IMR-90 (cell line): ENCODE results near the gene LIMS1. TPM values are rescaled to one million over a fixed set of nuclear protein-coding genes. Genes with fewer than 3 reads are reported as not detected.

Experiments used
- ATAC-seq: fragments of 200-7000 bp; cut with Tn5 transposase; 2 replicates; pipeline ENCODE4 v1.9.1; 2020; ENCODE audit warnings: low read depth, mild to moderate bottlenecking, moderate library complexity
- BruUV-seq: library from RNA; stranded (reverse); fragments of 400-500 nt; replicated peaks from 2 replicates; lab custom pipeline; 2021; lab: Mats Ljungman, UMichigan
- CTCF ChIA-PET: fragments of 300-600 bp; formaldehyde crosslinking; extraction: SDS; loops from one replicate; lab custom pipeline; 2021; ENCODE audit warnings: antibody characterized with exemption; lab: Yijun Ruan, JAX
- POLR2A ChIA-PET: fragments of 300-600 bp; sonication (Branson Sonifier 250); formaldehyde crosslinking; loops from one replicate; lab custom pipeline; 2022; ENCODE audit warnings: antibody characterized with exemption; ENCODE audit not compliant: unreplicated experiment; lab: Charles Lee
- DNase-seq: peaks from one replicate; pipeline ENCODE4 v3.0.0; 2013
- H2AFZ ChIP-seq: replicated peaks from 2 replicates; pipeline ENCODE3; 2013; ENCODE audit warnings: low read length, mild to moderate bottlenecking; ENCODE audit not compliant: poor library complexity
- H2AK5ac ChIP-seq: 2 replicates; pipeline ENCODE4 v1.6.1; 2013; ENCODE audit warnings: low read depth, low read length, inconsistent platforms
- H2AK9ac ChIP-seq: replicated peaks from 2 replicates; pipeline ENCODE3; 2013; ENCODE audit warnings: mild to moderate bottlenecking, low read depth, low read length, moderate library complexity; ENCODE audit not compliant: poor library complexity
- H2BK120ac ChIP-seq: 2 replicates; pipeline ENCODE4 v1.6.1; 2013; ENCODE audit warnings: low read depth, low read length, inconsistent platforms
- H2BK15ac ChIP-seq: 3 replicates; pipeline ENCODE4 v1.6.1; 2013; ENCODE audit warnings: low read depth, low read length, inconsistent platforms
- H2BK20ac ChIP-seq: 2 replicates; pipeline ENCODE4 v1.6.1; 2013; ENCODE audit warnings: low read depth, mild to moderate bottlenecking, inconsistent platforms, low read length, moderate library complexity
- H2BK5ac ChIP-seq: 2 replicates; pipeline ENCODE4 v1.6.1; 2013; ENCODE audit warnings: mild to moderate bottlenecking, low read depth, low read length, inconsistent platforms; ENCODE audit not compliant: poor library complexity, severe bottlenecking
- H3K14ac ChIP-seq: replicated peaks from 2 replicates; pipeline ENCODE4 v1.6.1; 2013; ENCODE audit warnings: low read depth, low read length, inconsistent platforms
- H3K18ac ChIP-seq: 2 replicates; pipeline ENCODE4 v1.6.1; 2013; ENCODE audit warnings: low read depth, low read length, control low read depth
- H3K23ac ChIP-seq: 2 replicates; pipeline ENCODE4 v1.6.1; 2013; ENCODE audit warnings: low read depth, low read length, inconsistent platforms
- H3K27ac ChIP-seq: 2 replicates; pipeline ENCODE4 v1.5.1; 2013; ENCODE audit warnings: mild to moderate bottlenecking, control low read depth, low read length; ENCODE audit not compliant: insufficient read depth
- H3K27me3 ChIP-seq: 2 replicates; pipeline ENCODE4 v1.6.1; 2013; ENCODE audit warnings: low read length; ENCODE audit not compliant: control insufficient read depth, insufficient read depth
- H3K36me3 ChIP-seq: 2 replicates; pipeline ENCODE4 v1.6.1; 2013; ENCODE audit warnings: low read length, mixed read lengths; ENCODE audit not compliant: control insufficient read depth, insufficient read depth
- H3K4ac ChIP-seq: 2 replicates; pipeline ENCODE4 v1.6.1; 2013; ENCODE audit warnings: low read depth, low read length, inconsistent platforms
- H3K4me1 ChIP-seq: 2 replicates; pipeline ENCODE4 v1.6.1; 2013; ENCODE audit warnings: low read length, mixed read lengths; ENCODE audit not compliant: control insufficient read depth, insufficient read depth
- H3K4me2 ChIP-seq: 2 replicates; pipeline ENCODE4 v1.6.1; 2013; ENCODE audit warnings: low read depth, mild to moderate bottlenecking, control low read depth, low read length, moderate library complexity
- H3K4me3 ChIP-seq: 2 replicates; pipeline ENCODE4 v1.5.1; 2013; ENCODE audit warnings: low read depth, mild to moderate bottlenecking, control low read depth, low read length, moderate library complexity; ENCODE audit not compliant: insufficient read depth
- H3K56ac ChIP-seq: 2 replicates; pipeline ENCODE4 v1.6.1; 2013; ENCODE audit warnings: low read length, inconsistent platforms; ENCODE audit not compliant: insufficient read depth; ENCODE audit errors: extremely low read depth
- H3K79me1 ChIP-seq, 2 experiments: 2 replicates each; pipeline ENCODE4 v1.6.1; 2013; ENCODE audit warnings: low read length in 2 of 2, inconsistent platforms in 1 of 2, low read depth in 1 of 2
- H3K9ac ChIP-seq: 2 replicates; pipeline ENCODE4 v1.6.1; 2013; ENCODE audit warnings: low read depth, low read length, control low read depth
- H3K9me1 ChIP-seq: 2 replicates; pipeline ENCODE4 v1.6.1; 2013; ENCODE audit warnings: low read length, inconsistent platforms; ENCODE audit not compliant: insufficient read depth
- H3K9me3 ChIP-seq: 2 replicates; pipeline ENCODE4 v1.6.1; 2013; ENCODE audit warnings: low read length; ENCODE audit not compliant: control insufficient read depth, insufficient read depth
- H4K20me1 ChIP-seq: 2 replicates; pipeline ENCODE4 v1.6.1; 2013; ENCODE audit warnings: low read length, inconsistent platforms; ENCODE audit not compliant: insufficient read depth
- H4K5ac ChIP-seq: 2 replicates; pipeline ENCODE4 v1.6.1; 2013; ENCODE audit warnings: mild to moderate bottlenecking, low read depth, low read length, control low read depth
- H4K8ac ChIP-seq, 2 experiments: 2 replicates each; pipeline ENCODE4 v1.6.1; 2013; ENCODE audit warnings: low read depth in 2 of 2, low read length in 2 of 2, control low read depth in 1 of 2, inconsistent platforms in 1 of 2
- H4K91ac ChIP-seq: 2 replicates; pipeline ENCODE4 v1.6.1; 2013; ENCODE audit warnings: low read depth, low read length, inconsistent platforms; ENCODE audit not compliant: insufficient read depth
- BHLHE40 ChIP-seq: fragments of 150-350 bp; IDR thresholded peaks from 2 replicates; pipeline ENCODE4 v1.6.1; 2016; ENCODE audit warnings: mild to moderate bottlenecking, low read depth, low read length
- CEBPB ChIP-seq: IDR thresholded peaks from 2 replicates; pipeline ENCODE4 v1.6.1; 2012; ENCODE audit warnings: low read depth, low read length, improper control_type of control experiment
- CHD1 ChIP-seq: IDR thresholded peaks from 2 replicates; pipeline ENCODE4 v1.6.1; 2012; ENCODE audit warnings: low read depth, low read length, improper control_type of control experiment
- FOS ChIP-seq: fragments of 150-350 bp; IDR thresholded peaks from 2 replicates; pipeline ENCODE4 v1.6.1; 2016; ENCODE audit warnings: low read depth, low read length
- MAFK ChIP-seq: IDR thresholded peaks from 2 replicates; pipeline ENCODE4 v1.6.1; 2012; ENCODE audit warnings: low read depth, low read length, improper control_type of control experiment
- MAZ ChIP-seq: IDR thresholded peaks from 2 replicates; pipeline ENCODE4 v1.6.1; 2012; ENCODE audit warnings: low read depth, mild to moderate bottlenecking, low read length, improper control_type of control experiment, moderate library complexity, borderline replicate concordance
- MXI1 ChIP-seq: IDR thresholded peaks from 2 replicates; pipeline ENCODE4 v1.6.1; 2012; ENCODE audit warnings: low read depth, mild to moderate bottlenecking, low read length, moderate library complexity, borderline replicate concordance
- NFE2L2 ChIP-seq: fragments of 150-350 bp; IDR thresholded peaks from 2 replicates; pipeline ENCODE4 v1.6.1; 2016; ENCODE audit warnings: low read depth, mild to moderate bottlenecking, low read length
- POLR2A ChIP-seq: IDR thresholded peaks from 2 replicates; pipeline ENCODE4 v1.6.1; 2012; ENCODE audit warnings: mild to moderate bottlenecking, low read depth, low read length
- RAD21 ChIP-seq: IDR thresholded peaks from 2 replicates; pipeline ENCODE4 v1.6.1; 2012; ENCODE audit warnings: low read length, improper control_type of control experiment
- RCOR1 ChIP-seq: IDR thresholded peaks from 2 replicates; pipeline ENCODE4 v1.6.1; 2012; ENCODE audit warnings: mild to moderate bottlenecking, low read length, improper control_type of control experiment; ENCODE audit not compliant: insufficient replicate concordance
- RFX5 ChIP-seq: IDR thresholded peaks from 2 replicates; pipeline ENCODE4 v1.8.0; 2012; ENCODE audit warnings: low read depth, mild to moderate bottlenecking, low read length, moderate library complexity
- SMC3 ChIP-seq: fragments of 150-350 bp; IDR thresholded peaks from 2 replicates; pipeline ENCODE4 v1.6.1; 2016; ENCODE audit warnings: low read depth, mild to moderate bottlenecking, antibody characterized with exemption, low read length, moderate library complexity
- WGBS, 2 experiments: methylation state at CpG; one replicate each; pipeline versions ENCODE4 v1.1.5 to v1.1.7; 2013; ENCODE audit warnings: missing lambda C conversion rate in 2 of 2; ENCODE audit not compliant: insufficient read length in 1 of 2; ENCODE audit errors: extremely low coverage in 2 of 2; 5-methylcytosine and 5-hydroxymethylcytosine counted together
- dilution Hi-C: fragments of 300-500 bp; cut with HindIII; formaldehyde crosslinking; loops from one replicate; pipeline ENCODE4 v1.14.3; 2018; ENCODE audit warnings: low sequenced_read_pairs; ENCODE audit not compliant: unreplicated experiment
- in situ Hi-C: fragments of 300-500 bp; cut with MboI; formaldehyde crosslinking; loops from 3 replicates; pipeline ENCODE4 v1.14.3; 2019; ENCODE audit warnings: low sequenced_read_pairs, inconsistent platforms, mixed read lengths
- intact Hi-C: fragments of 100-400 bp; cut with micrococcal nuclease; formaldehyde crosslinking; loops from 2 replicates; pipeline ENCODE4 v1.10.0; 2022
- polyA plus RNA-seq, 3 experiments: library from polyadenylated mRNA; depleted of rRNA; stranded (reverse); fragments of >200 nt; gene quantifications; 2 replicates each; pipeline ENCODE4 v1.2.3, GENCODE V29; 2012; ENCODE audit warnings: low replicate concordance in 1 of 3
- total RNA-seq: library from RNA; depleted of rRNA; stranded (reverse); fragments of >200 nt; gene quantifications from 2 replicates; pipeline ENCODE4 v1.2.3, GENCODE V29; 2012
- TF ChIP-seq, protein P1 (sequence below): fragments of 150-350 bp; IDR thresholded peaks from 2 replicates; pipeline ENCODE4 v1.6.1; 2016; ENCODE audit warnings: low read depth, mild to moderate bottlenecking, low read length, moderate library complexity, borderline replicate concordance
- TF ChIP-seq, protein P2 (sequence below): conservative IDR thresholded peaks from 2 replicates; pipeline ENCODE4 v1.5.1; 2012; ENCODE audit warnings: mild to moderate bottlenecking, low read depth, low read length, improper control_type of control experiment
- TF ChIP-seq, protein P3 (sequence below): fragments of 150-350 bp; IDR thresholded peaks from 2 replicates; pipeline ENCODE4 v1.6.1; 2017; ENCODE audit warnings: mild to moderate bottlenecking, antibody characterized with exemption, low read length, low read depth

LIMS1 gene
- total and polyA plus RNA-seq, 2 of the 4 experiments (the other 2 are of a cell fraction), result 59.1 to 131 TPM

DNA sequence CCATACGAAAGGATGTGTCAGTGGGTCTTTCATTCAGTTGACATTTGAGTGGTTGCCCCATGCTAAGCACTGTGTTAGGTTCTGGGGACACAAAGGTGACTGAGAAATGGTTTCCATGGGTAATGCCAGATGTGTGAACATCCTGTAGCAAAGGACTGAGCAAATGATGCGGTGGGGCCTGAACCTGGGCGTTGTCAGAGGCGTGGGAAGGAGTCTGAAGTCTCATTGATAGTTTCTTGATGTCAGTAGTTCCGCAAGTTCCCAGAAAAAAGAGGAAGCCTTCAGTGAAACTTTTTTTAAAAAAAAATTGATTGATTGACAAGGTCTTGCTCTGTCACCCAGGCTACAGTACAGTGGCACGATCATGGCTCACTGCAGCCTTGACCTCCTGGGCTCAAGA lies 56.9 kb downstream of the LIMS1 start:
- CTCF ChIA-PET, result no interaction called here
- intact Hi-C loops, result no loop called here

More for the DNA sequence above, 56.9 kb downstream of the LIMS1 start:
- Histone ChIP-seq H3K4ac (peak overlapping the region; percentile 30), H3K9ac (no peak overlapping the region), H2AK9ac (no peak overlapping the region), H4K20me1 (peaks cover 10% of the 10 kb centered on the region; the same call in 1 of the 2 replicates), H4K91ac (no peak overlapping the region; the same call in 1 of the 2 replicates), H3K79me1 (peaks cover 31 to 61% of the 10 kb centered on the region in 2 experiments), H4K5ac (no peak overlapping the region; the same call in 1 of the 2 replicates), H3K4me1 (peaks cover 26% of the 10 kb centered on the region), H3K27me3 (no peaks in the 10 kb centered on the region), H3K18ac (peak overlapping the region; percentile 51; the same call in 1 of the 2 replicates), H2BK20ac (no peak overlapping the region), H2BK120ac (no peak overlapping the region; the same call in 1 of the 2 replicates), H2BK5ac (no peak overlapping the region), H2AFZ (no peak overlapping the region), H2AK5ac (peak overlapping the region; percentile 52; the same call in 1 of the 2 replicates), H2BK15ac (no peak overlapping the region), H3K36me3 (no peaks in the 10 kb centered on the region), H4K8ac (peak overlapping the region in 1 of 2 experiments; percentile 42; a peak in 1 of 4 replicates), H3K14ac (peak overlapping the region; percentile 5; the same call in 1 of the 2 replicates), H3K27ac (no peak overlapping the region), H3K4me2 (no peak overlapping the region), H3K4me3 (no peak overlapping the region), H3K23ac (peak overlapping the region; percentile 81; the same call in 1 of the 2 replicates), H3K9me1 (peaks cover 13% of the 10 kb centered on the region), H3K56ac (no peak overlapping the region), H3K9me3 (no peaks in the 10 kb centered on the region)
- DNase-seq, result no peak
- dilution Hi-C loops (no loop called here), in situ Hi-C loops (no loop called here)
- ATAC-seq, result no peak
- no TSS peak for BruUV-seq
- WGBS, 2 experiments, result 100% methylated on average over 4 of the region's 6 CpGs; no CpG with 5 or more reads in 1 of the 2 experiments
- TF ChIP-seq BHLHE40 (no peak), SMC3 (no peak), CEBPB (no peak), POLR2A (no peak), RAD21 (no peak), FOS (no peak), MXI1 (no peak), CHD1 (no peak), MAFK (no peak), RFX5 (no peak), RCOR1 (no peak), MAZ (no peak), NFE2L2 (no peak)
- TF ChIP-seq, protein P1, sequence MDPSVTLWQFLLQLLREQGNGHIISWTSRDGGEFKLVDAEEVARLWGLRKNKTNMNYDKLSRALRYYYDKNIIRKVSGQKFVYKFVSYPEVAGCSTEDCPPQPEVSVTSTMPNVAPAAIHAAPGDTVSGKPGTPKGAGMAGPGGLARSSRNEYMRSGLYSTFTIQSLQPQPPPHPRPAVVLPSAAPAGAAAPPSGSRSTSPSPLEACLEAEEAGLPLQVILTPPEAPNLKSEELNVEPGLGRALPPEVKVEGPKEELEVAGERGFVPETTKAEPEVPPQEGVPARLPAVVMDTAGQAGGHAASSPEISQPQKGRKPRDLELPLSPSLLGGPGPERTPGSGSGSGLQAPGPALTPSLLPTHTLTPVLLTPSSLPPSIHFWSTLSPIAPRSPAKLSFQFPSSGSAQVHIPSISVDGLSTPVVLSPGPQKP, result no peak
- TF ChIP-seq, protein P2, sequence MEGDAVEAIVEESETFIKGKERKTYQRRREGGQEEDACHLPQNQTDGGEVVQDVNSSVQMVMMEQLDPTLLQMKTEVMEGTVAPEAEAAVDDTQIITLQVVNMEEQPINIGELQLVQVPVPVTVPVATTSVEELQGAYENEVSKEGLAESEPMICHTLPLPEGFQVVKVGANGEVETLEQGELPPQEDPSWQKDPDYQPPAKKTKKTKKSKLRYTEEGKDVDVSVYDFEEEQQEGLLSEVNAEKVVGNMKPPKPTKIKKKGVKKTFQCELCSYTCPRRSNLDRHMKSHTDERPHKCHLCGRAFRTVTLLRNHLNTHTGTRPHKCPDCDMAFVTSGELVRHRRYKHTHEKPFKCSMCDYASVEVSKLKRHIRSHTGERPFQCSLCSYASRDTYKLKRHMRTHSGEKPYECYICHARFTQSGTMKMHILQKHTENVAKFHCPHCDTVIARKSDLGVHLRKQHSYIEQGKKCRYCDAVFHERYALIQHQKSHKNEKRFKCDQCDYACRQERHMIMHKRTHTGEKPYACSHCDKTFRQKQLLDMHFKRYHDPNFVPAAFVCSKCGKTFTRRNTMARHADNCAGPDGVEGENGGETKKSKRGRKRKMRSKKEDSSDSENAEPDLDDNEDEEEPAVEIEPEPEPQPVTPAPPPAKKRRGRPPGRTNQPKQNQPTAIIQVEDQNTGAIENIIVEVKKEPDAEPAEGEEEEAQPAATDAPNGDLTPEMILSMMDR, result no peak
- TF ChIP-seq, protein P3, sequence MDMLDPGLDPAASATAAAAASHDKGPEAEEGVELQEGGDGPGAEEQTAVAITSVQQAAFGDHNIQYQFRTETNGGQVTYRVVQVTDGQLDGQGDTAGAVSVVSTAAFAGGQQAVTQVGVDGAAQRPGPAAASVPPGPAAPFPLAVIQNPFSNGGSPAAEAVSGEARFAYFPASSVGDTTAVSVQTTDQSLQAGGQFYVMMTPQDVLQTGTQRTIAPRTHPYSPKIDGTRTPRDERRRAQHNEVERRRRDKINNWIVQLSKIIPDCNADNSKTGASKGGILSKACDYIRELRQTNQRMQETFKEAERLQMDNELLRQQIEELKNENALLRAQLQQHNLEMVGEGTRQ, result no peak
- POLR2A ChIA-PET, result no interaction called here
